Stimulated activated CD4-positive, alpha-beta T cell treated with anti-CD3 and anti-CD28 coated beads, Interleukin-1b, Interleukin-23, amount 100 ng/mL, for 4 hours (primary cell): ENCODE measurements around the gene SUN1.

Experiments used
- DNase-seq, 2 donors: peaks; one replicate each; pipeline ENCODE4 v3.0.0-alpha.2; 2020; ENCODE audit warnings: low read depth in 2 of 2

SUN1 gene

DNA sequence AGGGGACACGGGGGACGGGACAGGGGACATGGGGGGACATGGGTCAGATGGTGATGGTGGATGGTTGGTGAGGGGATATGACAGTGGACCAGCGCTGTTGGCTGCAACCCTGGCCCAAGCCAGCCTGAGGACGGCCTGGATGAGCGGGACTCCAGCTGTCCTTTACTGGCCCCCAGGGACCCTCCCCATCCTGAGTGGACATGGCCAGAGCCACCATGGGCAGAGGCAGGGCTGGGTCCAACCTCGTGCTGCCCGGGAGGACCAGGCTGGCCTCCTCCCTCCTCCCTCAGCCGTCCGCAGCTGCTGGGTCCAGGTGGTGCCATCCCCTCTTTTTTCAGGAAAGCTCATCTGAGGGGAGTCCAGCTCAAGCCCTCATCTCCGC lies 74.5 kb downstream of the SUN1 start:
- DNase-seq: no peak

DNA sequence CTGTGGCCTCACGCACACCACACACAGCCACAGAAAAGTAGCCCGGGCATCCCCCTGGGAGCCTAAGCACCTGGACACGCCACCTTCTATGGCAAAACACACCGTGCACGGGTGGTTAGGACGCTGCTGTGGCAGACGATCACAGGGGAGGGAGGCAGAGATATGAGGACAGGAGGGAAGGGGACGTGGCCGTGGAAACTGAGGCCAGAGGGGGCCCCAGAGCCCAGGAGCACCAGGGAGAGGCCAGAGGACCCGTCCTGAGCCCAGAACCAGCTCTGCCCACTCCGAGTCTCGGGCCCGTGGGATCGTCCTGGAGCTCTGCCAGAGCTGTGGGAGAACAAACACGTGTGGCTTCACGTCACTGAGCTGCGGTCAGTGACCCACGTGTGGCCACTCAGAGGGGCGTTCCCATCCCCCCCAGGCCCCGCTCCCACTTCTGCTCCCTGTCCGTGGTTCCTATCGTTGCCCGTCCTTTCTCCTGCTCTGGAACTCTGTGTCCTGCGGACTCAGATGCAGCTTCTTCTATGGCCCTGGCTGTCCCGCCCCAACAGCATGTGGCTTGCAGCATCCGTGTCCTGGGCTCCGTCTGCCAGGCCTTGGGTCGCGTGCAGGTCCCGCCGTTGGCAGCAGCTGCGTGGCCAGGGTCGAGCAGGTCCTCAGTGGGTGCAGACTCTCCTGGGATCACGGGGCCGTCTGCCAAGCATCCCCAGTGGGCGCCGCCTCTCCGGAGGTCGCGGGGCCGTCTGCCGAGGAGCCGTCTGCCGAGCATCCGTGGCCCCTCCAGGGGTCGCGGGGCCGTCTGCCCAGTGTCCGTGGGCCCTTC lies 75.1 kb downstream of the SUN1 start:
- no peak for DNase-seq

GRCh38 chr7:908159-908581 lies 75.9 kb downstream of the SUN1 start:
- no peak for DNase-seq

- DNase-seq: peak; percentile 61 to 65
Observed at GRCh38 chr7:908591-909357, 76.5 kb downstream of the SUN1 start.

GRCh38 chr7:909358-910329 lies 77.4 kb downstream of the SUN1 start:
- no peak for DNase-seq

DNA sequence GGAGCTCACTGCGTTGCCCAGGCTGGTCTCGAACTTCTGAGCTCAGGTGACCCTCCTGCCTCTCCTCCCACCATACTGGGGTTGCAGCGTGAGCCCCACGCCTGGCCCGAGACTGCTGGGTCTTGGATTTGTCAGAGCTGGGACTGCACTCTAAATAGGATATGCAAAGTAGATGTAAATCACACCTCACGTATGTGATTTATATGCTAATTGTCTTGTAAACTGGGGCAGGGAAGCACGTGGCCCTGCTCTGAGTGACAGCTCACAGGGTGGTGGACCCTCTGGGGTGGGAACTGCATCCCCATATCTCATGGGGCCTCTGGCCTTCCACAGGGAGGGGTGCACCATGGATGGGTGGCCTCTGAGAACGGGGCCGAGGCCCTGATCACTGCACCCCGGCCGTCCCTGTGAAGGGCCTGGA lies 78.2 kb downstream of the SUN1 start:
- no peak for DNase-seq

DNA sequence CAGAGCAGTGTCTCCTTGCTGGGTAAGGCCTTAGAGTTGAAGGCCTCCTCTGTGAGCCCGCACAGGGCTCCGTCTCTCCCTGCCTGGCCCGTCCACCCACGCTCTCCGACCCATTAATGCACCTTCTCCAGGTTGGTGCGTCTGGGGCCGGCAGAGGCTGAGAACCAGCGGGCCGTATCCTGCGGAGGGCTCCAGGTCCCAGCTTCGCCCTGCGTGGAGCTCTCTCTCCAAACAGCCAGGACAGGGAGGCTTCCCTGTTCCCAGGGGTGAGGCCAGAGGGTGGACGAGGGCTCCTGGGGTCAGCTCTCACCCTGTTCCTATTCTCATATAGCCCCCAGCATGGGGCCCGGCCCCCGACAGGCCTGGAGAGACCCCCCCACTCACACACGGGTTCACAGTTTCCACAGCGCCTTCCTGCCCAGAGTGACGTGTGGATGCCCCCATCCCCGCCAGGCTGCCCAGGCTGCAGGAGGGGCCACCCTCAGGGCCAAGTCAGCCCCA lies 78.7 kb downstream of the SUN1 start:
- no peak for DNase-seq

GRCh38 chr7:911791-912480 lies 79.7 kb downstream of the SUN1 start:
- no peak for DNase-seq

- no peak for DNase-seq
Observed at GRCh38 chr7:913736-914520, 81.7 kb downstream of the SUN1 start.

DNA sequence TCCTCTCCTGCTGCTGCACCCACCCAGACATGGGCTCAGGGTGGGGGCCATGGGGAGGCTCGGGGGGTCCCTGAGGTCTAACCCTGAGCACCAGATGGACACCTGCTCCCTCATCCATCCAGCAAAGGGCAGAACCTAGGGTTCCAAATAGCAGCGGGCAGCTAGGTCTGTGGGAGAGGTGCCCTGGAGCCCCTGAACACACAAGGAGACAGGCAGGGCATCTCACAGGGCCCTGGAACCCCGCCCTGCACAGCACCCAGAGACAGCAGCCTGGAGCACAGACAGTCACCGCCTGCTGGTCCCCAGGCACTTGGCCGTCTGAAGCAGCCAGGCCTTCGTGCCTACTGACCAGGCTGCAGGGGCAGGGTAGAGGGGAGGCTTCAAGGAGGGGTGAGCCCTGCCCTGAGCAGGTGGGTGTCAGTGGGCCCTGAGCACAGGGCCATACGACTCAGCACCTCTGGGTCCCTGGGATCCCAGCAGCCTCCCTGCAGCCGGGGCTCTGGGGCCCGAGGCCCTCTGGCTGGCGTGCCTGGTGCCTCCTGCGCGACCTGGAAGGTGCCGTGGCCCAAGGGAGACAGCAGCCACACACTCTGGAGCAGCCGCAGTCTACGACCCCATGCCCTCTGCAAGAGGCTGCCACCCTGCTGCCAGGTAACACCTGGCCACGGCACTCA lies 82.4 kb downstream of the SUN1 start:
- no peak for DNase-seq

- DNase-seq: no peak
Observed at GRCh38 chr7:915291-916218, 83.3 kb downstream of the SUN1 start.

- no peak for DNase-seq
Observed at GRCh38 chr7:916291-916941, 84.1 kb downstream of the SUN1 start.

DNA sequence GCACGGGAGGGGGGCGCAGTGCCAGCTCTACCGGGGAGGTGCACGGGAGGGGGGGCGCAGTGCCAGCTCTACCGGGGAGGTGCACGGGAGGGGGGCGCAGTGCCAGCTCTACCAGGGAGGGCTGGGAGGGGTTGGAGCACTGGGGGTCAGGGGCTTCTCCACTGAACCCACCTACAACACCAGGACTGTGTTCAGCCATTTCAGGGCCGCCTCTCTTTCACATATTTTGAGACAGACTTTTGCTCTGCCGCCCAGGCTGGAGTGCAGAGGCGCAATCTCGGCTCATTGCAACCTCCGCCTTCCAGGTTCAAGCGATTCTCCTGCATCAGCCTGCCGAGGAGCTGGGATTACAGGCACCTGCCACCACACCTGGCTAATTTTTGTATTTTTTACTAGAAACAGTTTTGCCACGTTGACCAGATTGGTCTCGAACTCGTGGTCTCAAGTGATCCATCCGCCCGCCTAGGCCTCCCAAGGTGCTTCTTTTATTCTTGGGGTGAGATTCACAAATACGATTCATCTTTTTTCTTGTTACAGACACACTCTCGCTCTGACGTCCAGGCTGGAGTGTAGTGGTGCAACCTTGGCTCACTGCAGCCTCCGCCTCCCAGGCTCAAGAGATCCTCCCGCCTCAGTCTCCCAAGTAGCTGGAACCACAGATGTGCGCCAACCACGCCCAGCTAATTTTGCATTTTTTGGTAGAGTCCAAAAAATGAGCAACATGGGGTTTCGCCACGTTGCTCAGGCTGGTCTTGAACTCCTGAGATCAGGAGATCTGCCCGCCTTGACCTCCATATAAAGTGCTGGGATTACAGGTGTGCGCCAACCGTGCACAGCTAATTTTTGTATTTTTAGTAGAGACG lies 85.2 kb downstream of the SUN1 start:
- no peak for DNase-seq

DNA sequence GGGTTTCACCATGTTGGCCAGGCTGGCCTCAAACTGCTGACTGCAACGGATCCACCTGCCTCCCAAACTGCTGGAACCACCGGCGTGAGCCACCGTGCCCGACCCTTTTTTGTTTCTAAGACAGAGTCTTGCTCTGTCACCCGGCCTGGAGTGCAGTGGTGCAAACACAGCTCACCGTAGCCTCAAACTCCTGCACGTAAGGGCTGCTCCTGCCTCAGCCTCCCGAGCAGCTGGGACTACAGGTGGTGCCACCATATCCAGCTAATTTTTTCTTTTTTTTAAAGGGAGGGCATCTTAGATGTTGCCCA lies 85.8 kb downstream of the SUN1 start:
- no peak for DNase-seq

- DNase-seq: no peak
Observed at GRCh38 chr7:918441-919113, 86.3 kb downstream of the SUN1 start.

- DNase-seq: no peak
Observed at GRCh38 chr7:919114-919442, 86.8 kb downstream of the SUN1 start.

DNA sequence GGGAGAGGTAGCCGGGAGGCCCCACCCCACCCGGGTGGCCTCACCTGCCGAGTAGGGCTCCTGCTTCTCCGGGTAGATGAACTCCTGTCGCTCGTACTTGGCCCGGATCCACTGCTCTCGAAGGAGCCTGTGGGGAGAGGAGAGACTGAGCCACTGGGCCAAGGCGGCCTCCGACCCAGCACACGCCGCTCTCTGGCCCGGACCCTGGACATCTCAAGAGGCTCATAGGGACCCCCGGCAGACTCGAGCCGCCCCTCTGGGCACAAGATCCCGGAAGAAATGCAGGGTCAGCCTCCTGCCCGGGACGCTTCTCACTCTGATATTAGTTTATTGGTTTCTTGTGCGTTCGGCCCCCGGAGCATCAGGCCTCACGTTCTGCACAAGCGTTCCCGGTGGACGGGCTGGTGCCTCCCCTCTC lies 87.7 kb downstream of the SUN1 start:
- no peak for DNase-seq
